SJCRH30 (cell line): ENCODE measurements around the gene GTPBP6. TPM values are rescaled to one million over a fixed set of nuclear protein-coding genes. Genes with fewer than 3 reads are reported as not detected.

ENCODE experiments used
- DNase-seq, 2 experiments: peaks; one replicate each; pipeline ENCODE4 v3.0.0-alpha.2; 2015 to 2020
- H3K27ac ChIP-seq: fragments of 250-450 bp; sonication (Bioruptor Pico); 2 replicates; pipeline ENCODE4 v1.5.1; 2020; ENCODE audit warnings: mild to moderate bottlenecking, moderate library complexity
- H3K27me3 ChIP-seq: fragments of 250-450 bp; sonication (Bioruptor Pico); 2 replicates; pipeline ENCODE4 v1.5.1; 2020; ENCODE audit warnings: mild to moderate bottlenecking, moderate library complexity
- H3K36me3 ChIP-seq: fragments of 250-450 bp; sonication (Bioruptor Pico); 2 replicates; pipeline ENCODE4 v1.5.1; 2020; ENCODE audit warnings: mild to moderate bottlenecking, moderate library complexity
- H3K4me1 ChIP-seq: fragments of 250-450 bp; sonication (Bioruptor Pico); 2 replicates; pipeline ENCODE4 v1.5.1; 2020; ENCODE audit warnings: mild to moderate bottlenecking, moderate library complexity
- H3K4me3 ChIP-seq: fragments of 250-450 bp; sonication (Bioruptor Pico); 2 replicates; pipeline ENCODE4 v1.5.1; 2020; ENCODE audit warnings: mild to moderate bottlenecking, moderate library complexity
- H3K9me3 ChIP-seq: fragments of 250-450 bp; sonication (Bioruptor Pico); replicated peaks from 2 replicates; pipeline ENCODE4 v1.5.1; 2020; ENCODE audit warnings: mild to moderate bottlenecking, moderate library complexity
- total RNA-seq: library from RNA; depleted of rRNA; stranded (reverse); fragments of >200 nt; shearing (Covaris generic); gene quantifications from 2 replicates; pipeline ENCODE4 v1.2.3, GENCODE V29; 2014

Gene GTPBP6
- total RNA-seq, 1 experiment from 2014 or later = 29.6 TPM

GRCh38 chrX:346034-346813, 27.6 kb upstream of the GTPBP6 start:
- Histone ChIP-seq H3K36me3 (peaks cover 12% of the 10 kb centered on the region; the same call in 1 of the 2 replicates), H3K4me3 (no peak overlapping the region), H3K27me3 (no peaks in the 10 kb centered on the region), H3K4me1 (no peaks in the 10 kb centered on the region), H3K27ac (no peak overlapping the region), H3K9me3 (no peaks in the 10 kb centered on the region)
- DNase-seq = no peak

DNA sequence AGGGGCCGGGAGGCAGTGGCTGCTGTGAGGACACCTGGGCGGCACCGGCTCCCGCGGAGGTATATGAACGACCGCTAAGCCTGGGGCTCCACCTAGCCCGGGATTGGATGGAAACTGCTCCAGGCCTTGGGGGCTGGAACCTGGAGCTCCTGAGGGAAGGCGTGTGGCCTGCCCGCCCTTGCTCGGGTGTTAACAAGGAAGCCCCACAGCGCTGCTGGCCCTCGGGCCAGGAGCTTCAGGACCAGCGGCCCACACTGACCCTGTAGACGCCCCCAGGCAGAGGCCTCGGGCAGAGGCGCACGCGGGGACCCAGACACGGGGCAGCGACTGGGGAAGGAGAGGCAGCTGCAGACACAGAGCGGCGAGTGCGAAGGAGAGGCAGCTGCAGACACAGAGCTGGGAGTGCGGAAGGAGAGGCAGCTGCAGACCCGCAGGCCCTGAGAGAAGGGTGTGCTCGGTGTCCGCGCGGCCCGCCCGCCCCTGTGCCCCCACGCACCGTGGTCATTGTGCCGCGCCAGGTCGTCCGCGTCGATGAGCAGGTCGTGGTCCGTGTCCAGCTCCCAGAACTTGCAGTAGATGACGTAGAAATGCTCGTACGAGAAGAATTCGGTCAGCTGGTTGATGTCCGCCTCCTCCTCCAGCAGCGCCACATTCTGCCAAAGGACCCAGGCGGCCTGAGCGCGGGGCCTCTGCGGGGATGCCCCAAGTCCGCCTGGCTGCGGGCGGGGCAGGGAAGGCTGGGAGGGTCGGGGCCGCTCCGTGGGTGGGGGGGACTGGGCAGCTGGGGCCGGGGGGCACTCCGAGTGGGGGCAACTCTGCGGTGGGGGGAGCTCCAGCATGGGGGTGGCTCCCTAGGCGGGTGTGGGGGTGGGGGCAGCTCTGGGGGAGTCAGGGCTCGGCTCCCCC, 26.7 kb upstream of the GTPBP6 start:
- Histone ChIP-seq H3K4me1 (no peaks in the 10 kb centered on the region), H3K27ac (no peak overlapping the region), H3K36me3 (peaks cover 12% of the 10 kb centered on the region; the same call in 1 of the 2 replicates), H3K27me3 (no peaks in the 10 kb centered on the region), H3K9me3 (no peaks in the 10 kb centered on the region), H3K4me3 (no peak overlapping the region)
- no peak for DNase-seq

DNA sequence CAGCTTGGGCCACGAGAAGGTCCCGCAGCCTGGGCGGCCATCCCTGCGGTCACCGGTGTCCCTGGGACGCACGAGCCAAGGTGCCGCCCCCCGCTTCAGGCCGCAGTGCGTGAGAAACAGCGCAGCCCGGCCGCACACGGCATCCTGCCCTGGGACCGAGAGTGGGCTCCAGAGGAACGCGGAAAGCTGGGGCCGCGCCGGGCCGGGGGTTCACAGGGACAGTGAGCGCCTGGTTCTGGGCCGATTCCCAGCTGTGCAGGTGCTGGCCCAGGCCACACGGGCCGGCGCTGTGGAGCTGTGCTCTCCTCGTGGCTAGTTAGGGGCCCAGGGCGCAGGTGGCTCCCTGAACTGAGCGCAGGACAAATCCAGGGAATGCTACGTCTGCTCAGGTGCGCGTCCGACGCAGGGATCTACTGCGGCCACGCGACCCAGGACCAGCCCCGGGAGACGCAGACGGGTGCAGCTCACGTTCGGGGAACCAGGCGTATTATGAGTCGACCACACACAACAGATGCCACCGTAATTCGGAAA, 25.8 kb upstream of the GTPBP6 start:
- Histone ChIP-seq H3K4me3 (no peak overlapping the region), H3K27me3 (no peaks in the 10 kb centered on the region), H3K4me1 (no peaks in the 10 kb centered on the region), H3K36me3 (peaks cover 10% of the 10 kb centered on the region; the same call in 1 of the 2 replicates), H3K27ac (no peak overlapping the region), H3K9me3 (no peaks in the 10 kb centered on the region)
- DNase-seq = no peak

- Histone ChIP-seq H3K36me3 (peaks cover 23% of the 10 kb centered on the region), H3K9me3 (no peaks in the 10 kb centered on the region), H3K27ac (no peak overlapping the region), H3K4me3 (no peak overlapping the region), H3K4me1 (no peaks in the 10 kb centered on the region), H3K27me3 (no peaks in the 10 kb centered on the region)
- no peak for DNase-seq
Observed at GRCh38 chrX:341541-342101, 23.0 kb upstream of the GTPBP6 start.

DNA sequence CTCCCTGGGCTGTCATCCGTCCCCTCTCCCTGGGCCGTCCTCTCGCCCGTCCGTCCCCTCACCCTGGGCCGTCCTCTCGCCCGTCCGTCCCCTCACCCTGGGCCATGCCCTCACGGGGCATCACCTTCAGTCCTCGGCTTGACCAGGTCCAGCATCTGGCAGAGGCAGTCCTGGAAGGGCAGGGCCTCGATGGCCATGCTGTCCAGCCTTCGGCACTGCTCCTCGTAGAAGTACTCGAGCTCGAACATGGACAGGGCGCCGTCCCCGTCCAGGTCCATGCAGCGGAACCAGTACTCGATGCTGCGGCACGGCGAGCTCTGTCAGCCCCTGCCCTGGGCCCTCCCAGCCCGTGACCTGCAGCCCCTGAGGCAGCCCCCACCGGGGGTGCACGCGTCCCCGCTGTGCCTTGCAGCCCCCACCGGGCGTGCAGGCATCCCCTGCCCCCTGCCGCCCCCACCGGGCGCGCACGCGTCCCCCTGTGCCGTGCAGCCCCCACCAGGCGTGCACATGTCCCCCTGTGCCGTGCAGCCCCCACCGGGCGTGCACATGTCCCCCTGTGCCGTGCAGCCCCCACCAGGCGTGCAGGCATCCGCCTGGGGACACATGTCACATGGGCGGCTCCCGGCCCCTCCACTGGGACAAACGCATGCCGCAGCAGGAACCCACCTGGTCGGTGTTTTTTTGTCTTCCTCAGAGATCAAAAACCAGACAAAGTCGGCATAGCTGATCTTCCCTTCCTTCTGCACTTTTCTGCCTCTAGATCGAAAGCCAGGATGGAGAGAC, 22.2 kb upstream of the GTPBP6 start:
- H3K4me1 ChIP-seq = no peaks in the 10 kb centered on the region
- DNase-seq = no peak
- H3K9me3 ChIP-seq = no peaks in the 10 kb centered on the region
- no peak overlapping the region for H3K4me3 ChIP-seq
- H3K27ac ChIP-seq = no peak overlapping the region
- peaks cover 23% of the 10 kb centered on the region for H3K36me3 ChIP-seq
- no peaks in the 10 kb centered on the region for H3K27me3 ChIP-seq

DNA sequence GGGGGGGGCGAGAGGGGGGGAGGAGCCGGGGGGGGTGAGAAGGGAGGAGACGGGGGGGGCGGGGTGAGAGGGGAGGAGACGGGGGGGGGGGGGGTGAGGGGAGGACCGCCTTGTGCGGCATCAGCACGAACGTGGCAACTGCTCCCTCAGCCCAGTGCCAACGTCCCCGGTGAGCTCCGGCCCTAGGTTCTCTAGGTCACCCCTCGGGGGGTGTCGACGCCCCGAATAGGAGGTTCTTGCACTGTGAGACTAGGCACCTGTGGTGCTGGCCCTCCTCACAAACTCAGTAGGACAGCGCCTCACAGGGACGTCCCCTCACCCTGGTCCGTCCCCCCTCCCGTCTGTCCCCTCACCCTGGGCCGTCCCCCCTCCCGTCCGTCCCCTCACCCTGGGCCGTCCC, 21.5 kb upstream of the GTPBP6 start:
- peaks cover 23% of the 10 kb centered on the region for H3K36me3 ChIP-seq
- H3K4me3 ChIP-seq = no peak overlapping the region
- H3K4me1 ChIP-seq = no peaks in the 10 kb centered on the region
- no peak for DNase-seq
- H3K27ac ChIP-seq = no peak overlapping the region
- no peaks in the 10 kb centered on the region for H3K9me3 ChIP-seq
- no peaks in the 10 kb centered on the region for H3K27me3 ChIP-seq

- Histone ChIP-seq H3K27me3 (no peaks in the 10 kb centered on the region), H3K27ac (no peak overlapping the region), H3K36me3 (peaks cover 14% of the 10 kb centered on the region), H3K4me1 (no peaks in the 10 kb centered on the region), H3K9me3 (no peaks in the 10 kb centered on the region), H3K4me3 (no peak overlapping the region)
- no peak for DNase-seq
Observed at GRCh38 chrX:338836-339400, 20.3 kb upstream of the GTPBP6 start.

DNA sequence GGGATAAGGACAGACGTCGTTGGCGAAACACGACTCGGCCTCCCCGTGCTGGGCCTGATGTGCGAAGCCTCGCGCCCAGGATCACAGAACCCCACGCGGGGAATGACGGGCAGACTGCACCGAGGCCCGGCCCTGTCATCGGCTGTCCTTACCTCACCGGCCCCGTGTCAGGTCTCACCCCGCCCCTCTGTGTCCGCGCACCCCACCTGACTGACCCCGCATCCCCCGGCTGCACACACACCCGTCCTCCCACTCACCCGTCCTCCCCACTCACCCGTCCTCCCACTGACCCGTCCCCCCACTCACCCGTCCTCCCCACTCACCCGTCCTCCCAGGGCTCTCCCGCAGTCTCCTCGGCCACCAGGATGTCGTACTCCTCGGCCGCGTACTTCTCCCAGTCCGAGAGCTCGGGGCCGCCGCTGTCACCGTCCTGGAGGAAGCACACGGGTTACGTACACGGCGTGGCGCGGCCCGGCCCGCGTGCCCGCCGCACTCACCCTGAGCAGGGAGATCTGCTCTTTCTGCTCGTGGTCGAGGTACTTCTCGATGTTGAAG, 19.8 kb upstream of the GTPBP6 start:
- no peak overlapping the region for H3K4me3 ChIP-seq
- no peak for DNase-seq
- H3K9me3 ChIP-seq = no peaks in the 10 kb centered on the region
- H3K27me3 ChIP-seq = no peaks in the 10 kb centered on the region
- H3K27ac ChIP-seq = no peak overlapping the region
- peaks cover 15% of the 10 kb centered on the region for H3K36me3 ChIP-seq
- no peaks in the 10 kb centered on the region for H3K4me1 ChIP-seq

DNA sequence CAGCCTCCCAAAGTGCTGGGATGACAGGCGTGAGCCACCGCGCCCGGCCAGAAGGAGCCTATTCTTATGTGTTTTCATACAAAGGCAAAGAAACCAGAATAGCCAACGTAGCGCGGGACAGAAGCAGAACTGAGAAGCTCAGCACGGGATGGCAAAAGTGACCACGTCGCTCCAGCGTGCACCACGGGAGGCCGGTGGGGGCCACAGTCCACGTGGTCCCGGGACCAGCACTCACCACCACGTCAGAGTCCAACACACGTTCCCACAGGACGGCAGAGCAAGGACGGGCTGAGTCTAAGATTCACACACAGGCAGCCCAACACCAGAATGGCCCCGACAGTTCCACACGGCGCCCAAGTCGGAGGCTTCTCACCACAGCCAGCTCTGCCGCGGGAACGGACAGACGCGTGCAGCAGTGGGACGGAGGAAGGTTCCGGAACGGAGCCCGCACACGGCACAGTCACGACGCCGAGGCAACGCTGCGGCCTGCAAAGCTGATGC, 18.8 kb upstream of the GTPBP6 start:
- Histone ChIP-seq H3K4me3 (no peak overlapping the region), H3K9me3 (no peaks in the 10 kb centered on the region), H3K36me3 (peaks cover 18% of the 10 kb centered on the region), H3K27ac (no peak overlapping the region), H3K27me3 (no peaks in the 10 kb centered on the region), H3K4me1 (no peaks in the 10 kb centered on the region)
- no peak for DNase-seq

DNA sequence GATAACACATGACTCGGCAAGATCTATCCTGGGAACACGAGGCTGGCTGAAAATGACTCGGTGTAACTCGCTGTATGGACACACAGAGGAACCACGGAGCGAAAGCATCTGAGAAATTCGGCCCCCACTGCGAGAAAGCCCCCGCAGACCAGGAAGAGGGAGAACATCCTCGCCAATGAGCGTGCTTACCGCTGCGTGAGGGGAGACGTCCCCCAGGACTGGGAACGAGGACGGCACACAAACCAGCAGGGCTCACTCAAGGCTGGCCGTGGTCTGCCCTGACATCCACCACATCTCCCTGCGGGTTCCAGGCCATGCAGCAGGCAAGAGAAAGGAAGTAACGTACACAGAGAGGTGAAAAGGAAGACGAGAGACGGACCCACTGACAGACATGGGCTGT, 17.6 kb upstream of the GTPBP6 start:
- Histone ChIP-seq H3K27ac (no peak overlapping the region), H3K36me3 (peaks cover 18% of the 10 kb centered on the region), H3K9me3 (no peaks in the 10 kb centered on the region), H3K27me3 (no peaks in the 10 kb centered on the region), H3K4me1 (no peaks in the 10 kb centered on the region), H3K4me3 (no peak overlapping the region)
- no peak for DNase-seq

DNA sequence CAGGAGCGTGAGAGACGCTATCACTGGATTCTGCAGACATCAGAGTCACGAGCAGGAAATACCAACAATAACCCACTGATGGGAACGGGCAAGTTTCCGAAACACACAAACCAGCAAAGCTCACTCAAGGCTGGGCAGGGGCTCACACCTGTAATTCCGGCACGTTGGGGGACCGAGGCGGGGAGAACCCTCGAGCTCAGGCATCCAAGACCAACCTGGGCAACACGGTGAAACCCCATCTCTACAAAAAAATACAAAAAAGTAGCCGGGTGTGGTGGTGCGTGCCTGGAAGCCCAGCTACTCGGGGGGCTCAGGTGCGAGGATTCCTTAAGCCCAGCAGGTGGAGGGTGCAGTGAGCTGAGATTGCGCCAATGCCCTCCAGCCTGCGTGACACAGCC, 17.2 kb upstream of the GTPBP6 start:
- no peak for DNase-seq
- Histone ChIP-seq H3K27me3 (no peaks in the 10 kb centered on the region), H3K4me1 (no peaks in the 10 kb centered on the region), H3K36me3 (peaks cover 18% of the 10 kb centered on the region), H3K9me3 (no peaks in the 10 kb centered on the region), H3K27ac (no peak overlapping the region), H3K4me3 (no peak overlapping the region)

DNA sequence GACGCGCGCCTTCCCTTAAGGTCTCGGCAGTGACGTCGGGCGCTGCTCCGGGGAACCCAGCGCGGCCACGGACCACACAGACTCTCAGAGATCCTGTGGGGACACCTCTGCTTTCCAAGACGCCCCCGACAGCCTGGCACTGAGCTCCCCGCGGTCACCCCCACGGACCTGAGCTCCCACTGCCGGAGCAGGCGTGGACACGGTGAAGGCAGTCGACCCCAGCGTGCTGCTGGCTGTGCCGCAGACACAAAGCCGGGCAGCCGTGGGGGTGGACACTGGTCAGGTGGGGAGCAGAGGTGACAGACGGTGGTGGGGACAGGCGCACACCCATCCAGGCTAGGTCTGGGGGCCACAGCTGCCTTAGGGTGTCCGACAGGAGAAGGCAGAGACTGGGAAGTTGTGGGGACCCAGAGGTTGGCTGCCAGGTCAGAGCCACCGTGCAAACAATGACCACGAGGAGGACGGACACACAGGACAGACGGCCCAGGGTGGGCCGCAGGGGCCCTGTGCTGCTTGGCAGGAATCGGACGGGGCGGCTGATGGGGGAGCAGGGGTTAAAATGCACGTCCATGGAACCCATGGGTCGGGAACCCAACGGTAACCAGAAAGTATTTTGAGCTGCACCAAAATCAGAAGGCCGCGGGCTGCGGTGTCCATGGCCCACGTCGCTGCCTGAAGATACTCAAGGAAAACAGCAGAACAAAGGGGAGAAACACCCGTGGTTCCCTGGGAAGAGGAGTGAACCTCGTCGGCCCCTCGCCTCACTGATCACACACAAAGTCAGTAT, 16.6 kb upstream of the GTPBP6 start:
- H3K9me3 ChIP-seq = no peaks in the 10 kb centered on the region
- no peaks in the 10 kb centered on the region for H3K4me1 ChIP-seq
- H3K36me3 ChIP-seq = peaks cover 18% of the 10 kb centered on the region
- H3K27me3 ChIP-seq = no peaks in the 10 kb centered on the region
- DNase-seq = no peak
- no peak overlapping the region for H3K4me3 ChIP-seq
- H3K27ac ChIP-seq = no peak overlapping the region

GRCh38 chrX:334331-334891, 15.8 kb upstream of the GTPBP6 start:
- no peak for DNase-seq

More at GRCh38 chrX:334331-334891, 15.8 kb upstream of the GTPBP6 start:
- Histone ChIP-seq H3K27ac (no peak overlapping the region), H3K9me3 (no peaks in the 10 kb centered on the region), H3K4me1 (no peaks in the 10 kb centered on the region), H3K4me3 (no peak overlapping the region), H3K27me3 (no peaks in the 10 kb centered on the region), H3K36me3 (peaks cover 18% of the 10 kb centered on the region)
